ENCODE data around the gene BTK. TPM values are rescaled to one million over a fixed set of nuclear protein-coding genes. Genes with fewer than 3 reads are reported as not detected.

BTK gene
- total RNA-seq, 1 donor from 2014 or later = not detected

DNA sequence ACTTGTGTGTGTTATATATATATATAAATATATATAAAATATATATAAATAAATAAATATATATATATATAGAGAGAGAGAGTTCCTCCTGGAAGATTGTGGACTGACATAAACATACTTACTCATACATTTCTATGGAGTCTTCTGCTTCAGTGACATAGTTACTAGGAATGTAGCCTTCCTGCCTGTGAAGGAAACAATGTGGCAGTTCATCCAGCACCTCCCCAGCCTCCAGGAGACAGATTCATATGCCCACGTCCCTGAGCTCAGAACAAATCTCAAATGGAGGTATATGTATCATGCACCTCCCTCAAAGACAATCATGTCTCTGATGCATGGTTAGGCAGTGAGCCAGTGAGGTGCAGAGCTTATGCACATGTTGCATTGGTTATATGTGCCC is 26.0 kb downstream of the BTK start:
- Mint-ChIP-seq H3K9me3 (peaks cover 2% of the 10 kb centered on the region), H3K27me3 (ENCODE audit: low read depth) (no peaks in the 10 kb centered on the region), H3K4me1 (no peaks in the 10 kb centered on the region), H3K4me3 (no peak overlapping the region), H3K27ac (ENCODE audit: unreplicated experiment) (no peak overlapping the region), H3K36me3 (ENCODE audit: low read depth) (peaks cover 2% of the 10 kb centered on the region)
- TF ChIP-seq CTCF (conservative IDR thresholded peaks at IDR 0.05) = no peak
- no peak for DNase-seq (ENCODE audit: low read depth, low spot score)

- no peak overlapping the region for H3K4me3 Mint-ChIP-seq
- H3K36me3 Mint-ChIP-seq (ENCODE audit: low read depth) = peaks cover 2% of the 10 kb centered on the region
- peaks cover 2% of the 10 kb centered on the region for H3K9me3 Mint-ChIP-seq
- peaks cover 3% of the 10 kb centered on the region for H3K27me3 Mint-ChIP-seq (ENCODE audit: low read depth)
- H3K4me1 Mint-ChIP-seq = no peaks in the 10 kb centered on the region
- no peak for DNase-seq (ENCODE audit: low read depth, low spot score)
- H3K27ac Mint-ChIP-seq (ENCODE audit: unreplicated experiment) = no peak overlapping the region
- peak; percentile 44 for TF ChIP-seq CTCF (conservative IDR thresholded peaks at IDR 0.05)
Observed at GRCh38 chrX:101357166-101357795, 28.7 kb downstream of the BTK start.

DNA sequence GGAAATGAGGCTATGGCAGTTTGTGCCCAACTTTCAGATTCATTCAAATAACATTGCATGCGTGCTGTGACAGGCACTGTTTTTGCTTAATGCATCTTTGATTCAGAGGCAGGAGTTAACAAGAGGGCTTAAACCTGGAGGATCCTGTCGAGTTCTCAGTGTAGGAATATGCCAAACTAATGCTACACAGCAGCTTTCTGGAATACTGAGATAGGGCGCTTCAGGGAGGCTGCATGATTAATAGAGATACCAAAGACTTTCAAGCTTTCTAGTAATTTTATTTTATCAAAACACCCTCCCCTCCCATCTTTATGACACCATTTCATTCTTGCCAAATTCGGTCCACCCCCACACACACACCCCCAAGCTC is 36.8 kb downstream of the BTK start:
- no peak for TF ChIP-seq CTCF (conservative IDR thresholded peaks at IDR 0.05)
- DNase-seq (ENCODE audit: low read depth, low spot score) = no peak
- Mint-ChIP-seq H3K4me1 (peaks cover 20% of the 10 kb centered on the region), H3K4me3 (peak overlapping the region; percentile 90), H3K9me3 (no peaks in the 10 kb centered on the region), H3K27me3 (ENCODE audit: low read depth) (peaks cover 2% of the 10 kb centered on the region), H3K27ac (ENCODE audit: unreplicated experiment) (peak overlapping the region; percentile 95), H3K36me3 (ENCODE audit: low read depth) (peaks cover 7% of the 10 kb centered on the region)

GRCh38 chrX:101348452-101349192 is 37.4 kb downstream of the BTK start, which contains the start of gene TIMM8A:
TSS of gene TIMM8A (minus strand) at chrX:101348742. CDS start at chrX:101348664, 78 bp downstream.
- Mint-ChIP-seq H3K9me3 (no peaks in the 10 kb centered on the region), H3K36me3 (ENCODE audit: low read depth) (peaks cover 9% of the 10 kb centered on the region), H3K4me3 (peak within 1 kb of the TSS; percentile 90), H3K4me1 (peaks cover 20% of the 10 kb centered on the region), H3K27me3 (ENCODE audit: low read depth) (no peaks in the 10 kb centered on the region), H3K27ac (ENCODE audit: unreplicated experiment) (peak within 1 kb of the TSS; percentile 95)
- DNase-seq (ENCODE audit: low read depth, low spot score) = peak; percentile 34
- TF ChIP-seq CTCF (conservative IDR thresholded peaks at IDR 0.05) = no peak

DNA sequence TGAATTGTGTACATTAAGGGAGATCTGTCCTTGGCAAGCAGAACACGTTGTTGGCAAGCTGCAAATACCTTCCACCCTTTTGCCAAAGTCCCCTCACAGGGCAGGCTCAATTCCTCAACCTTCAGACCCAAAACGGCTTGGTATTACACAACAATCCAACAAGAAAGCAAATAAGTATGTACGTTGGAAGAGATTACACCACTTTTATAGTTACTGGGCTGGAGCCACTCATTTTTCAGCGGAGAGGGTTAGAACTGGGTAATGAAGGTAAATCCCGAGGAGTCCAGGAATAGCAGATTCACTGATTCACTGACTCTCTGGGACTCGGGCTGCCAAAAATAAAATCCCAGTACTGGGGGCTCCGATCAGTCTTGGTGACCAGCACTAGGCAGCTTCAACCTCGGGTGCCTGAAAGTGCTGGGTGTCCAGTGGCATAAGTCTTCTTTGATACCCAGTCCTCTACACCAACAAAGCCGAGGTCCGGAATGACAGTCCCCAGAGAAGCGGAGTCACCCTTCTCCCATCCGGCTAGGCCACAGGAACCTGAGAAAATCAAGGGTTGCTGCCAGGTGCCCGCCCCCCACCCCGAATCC is 38.0 kb downstream of the BTK start:
- no peak overlapping the region for H3K27ac Mint-ChIP-seq (ENCODE audit: unreplicated experiment)
- no peaks in the 10 kb centered on the region for H3K9me3 Mint-ChIP-seq
- H3K4me1 Mint-ChIP-seq = peaks cover 20% of the 10 kb centered on the region
- no peaks in the 10 kb centered on the region for H3K27me3 Mint-ChIP-seq (ENCODE audit: low read depth)
- no peak for DNase-seq (ENCODE audit: low read depth, low spot score)
- peaks cover 9% of the 10 kb centered on the region for H3K36me3 Mint-ChIP-seq (ENCODE audit: low read depth)
- no peak for TF ChIP-seq CTCF (conservative IDR thresholded peaks at IDR 0.05)
- peak overlapping the region; percentile 90 for H3K4me3 Mint-ChIP-seq
